CD4-positive, alpha-beta T cell (primary cell): ENCODE measurements around the gene P2RY11. TPM values are rescaled to one million over a fixed set of nuclear protein-coding genes. Genes with fewer than 3 reads are reported as not detected.

Experiments used
- ATAC-seq: fragments of 200-7000 bp; cut with Tn5 transposase; one replicate; pipeline ENCODE4 v1.10.0; 2022; ENCODE audit warnings: mild to moderate bottlenecking; ENCODE audit not compliant: poor library complexity
- CTCF ChIA-PET: fragments of 350-600 bp; sonication (Branson Sonifier 250); formaldehyde crosslinking; loops from one replicate; lab custom pipeline; 2021; ENCODE audit warnings: antibody characterized with exemption, inconsistent platforms; lab: Charles Lee
- POLR2A ChIA-PET: fragments of 350-600 bp; sonication (Branson Sonifier 250); formaldehyde crosslinking; loops from one replicate; lab custom pipeline; 2021; ENCODE audit warnings: antibody characterized with exemption, inconsistent platforms; lab: Charles Lee
- DNase-seq, 14 experiments: peaks; one replicate each; pipeline ENCODE4 v3.0.0-alpha.2; 2013 to 2020; ENCODE audit warnings: mixed read lengths in 2 of 14
- H3K27ac ChIP-seq, 2 donors: one replicate each; pipeline versions ENCODE4 v1.5.1 to v1.7.0; 2013; ENCODE audit warnings: low read length in 2 of 2, low read depth in 1 of 2, mild to moderate bottlenecking in 1 of 2
- H3K27me3 ChIP-seq, 2 experiments: 1 replicate in 1 of 2; 2 replicates in 1 of 2; pipeline versions ENCODE4 v1.6.1 to v1.7.0; 2013; ENCODE audit warnings: low read length in 2 of 2, control low read depth in 1 of 2, mild to moderate bottlenecking in 1 of 2, moderate library complexity in 1 of 2; ENCODE audit not compliant: insufficient read depth in 2 of 2, control insufficient read depth in 1 of 2
- H3K36me3 ChIP-seq: one replicate; pipeline ENCODE4 v1.6.1; 2013; ENCODE audit warnings: low read length, control low read depth; ENCODE audit not compliant: insufficient read depth
- H3K4me1 ChIP-seq: one replicate; pipeline ENCODE4 v1.6.1; 2013; ENCODE audit warnings: low read length, control low read depth; ENCODE audit not compliant: insufficient read depth
- H3K4me3 ChIP-seq: one replicate; pipeline ENCODE4 v1.5.1; 2013; ENCODE audit warnings: mild to moderate bottlenecking, low read length, moderate library complexity
- H3K9me3 ChIP-seq, 2 experiments: 1 replicate in 1 of 2; 2 replicates in 1 of 2; pipeline versions ENCODE4 v1.6.1 to v1.7.0; 2013; ENCODE audit warnings: low read length in 2 of 2, mild to moderate bottlenecking in 2 of 2, control low read depth in 1 of 2, moderate library complexity in 1 of 2; ENCODE audit not compliant: control insufficient read depth in 1 of 2, insufficient read depth in 1 of 2
- H3K27ac Mint-ChIP-seq: one replicate; pipeline ENCODE4 v1.8.0; 2020; ENCODE audit warnings: mixed read lengths
- H3K27me3 Mint-ChIP-seq: one replicate; pipeline ENCODE4 v1.8.0; 2021; ENCODE audit warnings: mixed read lengths
- H3K36me3 Mint-ChIP-seq: one replicate; pipeline ENCODE4 v1.8.0; 2021; ENCODE audit warnings: low read depth, mixed read lengths
- H3K4me1 Mint-ChIP-seq: one replicate; pipeline ENCODE4 v1.8.0; 2021; ENCODE audit warnings: low read depth, mixed read lengths
- H3K4me3 Mint-ChIP-seq: one replicate; pipeline ENCODE4 v1.8.0; 2020; ENCODE audit warnings: mild to moderate bottlenecking, mixed read lengths
- H3K9me3 Mint-ChIP-seq: one replicate; pipeline ENCODE4 v1.8.0; 2020; ENCODE audit warnings: mixed read lengths
- CTCF ChIP-seq: fragments of 200-600 bp; IDR thresholded peaks from one replicate; pipeline ENCODE4 v1.8.0; 2022; ENCODE audit warnings: antibody characterized with exemption, mild to moderate bottlenecking
- intact Hi-C, 2 experiments: fragments of 100-400 bp; cut with DNase I in 1 of 2; cut with micrococcal nuclease in 1 of 2; formaldehyde crosslinking; loops; one replicate each; pipeline versions ENCODE4 v1.15.1 to v1.9.0; 2023 to 2025; cut with DNase I, micrococcal nuclease
- total RNA-seq, 174 experiments: library from RNA in 2 of 174; stranded (reverse) in 2 of 174; gene quantifications; one replicate each; pipeline ENCODE4 v1.2.3 and lab custom pipeline; 2021 to 2026

Gene P2RY11
- total RNA-seq, 2 experiments from 2014 or later = 88.5 to 93.9 TPM

DNA sequence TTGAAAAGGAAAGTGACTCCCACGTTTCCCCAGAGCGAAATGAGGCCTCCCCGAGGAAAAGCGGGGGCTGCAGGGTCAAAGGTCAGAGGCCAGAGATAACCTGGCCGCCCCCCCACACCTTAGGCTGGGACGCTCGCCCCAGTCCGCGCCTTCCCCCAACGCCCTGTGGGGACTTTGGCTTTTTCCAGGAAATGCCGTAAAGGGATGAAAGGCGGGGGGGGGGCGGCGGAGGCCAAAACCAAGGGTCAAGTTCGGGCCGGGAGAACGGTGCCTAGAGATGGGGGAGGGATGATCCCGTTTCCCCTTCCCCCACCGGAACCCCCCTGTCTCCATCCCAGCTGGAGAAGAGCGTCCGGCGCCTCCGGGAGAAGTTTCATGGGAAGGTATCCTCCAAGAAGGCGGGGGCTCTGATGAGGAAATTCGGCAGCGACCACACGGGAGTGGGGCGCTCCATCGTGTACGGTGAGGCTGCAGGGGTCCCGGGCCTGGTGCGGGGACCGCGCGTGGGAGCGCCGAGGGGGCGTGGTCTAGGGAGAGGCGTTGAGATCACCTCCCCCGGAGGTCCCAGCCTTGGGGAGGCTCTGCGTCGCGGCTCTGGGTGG, 24.8 kb upstream of the P2RY11 start:
- DNase-seq (peak in 8 of 14 experiments; percentile 26 to 66 (median 38)), ATAC-seq (peak; percentile 27)
- ChIA-PET POLR2A (interaction anchor here (1.0 to 1.1 kb wide), 2 partner anchors 9 to 20 kb away, joined by 3 read pairs; partner anchors contain the start of gene PPAN), CTCF (no interaction called here)
- peaks cover 28% of the 10 kb centered on the region for H3K36me3 Mint-ChIP-seq
- no peak for TF ChIP-seq CTCF
- H3K4me3 Mint-ChIP-seq = peak overlapping the region; percentile 83
- Histone ChIP-seq H3K4me3 (peak overlapping the region; percentile 99), H3K27me3 (no peaks in the 10 kb centered on the region), H3K4me1 (peaks cover 19% of the 10 kb centered on the region), H3K9me3 (no peaks in the 10 kb centered on the region), H3K36me3 (peaks cover 23% of the 10 kb centered on the region), H3K27ac (peak overlapping the region; percentile 83 to 86)
- intact Hi-C loops = loop anchor here in 1 of 2 experiments (10.0 kb wide), 1 partner anchor 252 kb away; the partner anchor contains the start of gene PIN1
- no peaks in the 10 kb centered on the region for H3K9me3 Mint-ChIP-seq
- peak overlapping the region; percentile 59 for H3K27ac Mint-ChIP-seq
- peaks cover 12% of the 10 kb centered on the region for H3K4me1 Mint-ChIP-seq
- no peaks in the 10 kb centered on the region for H3K27me3 Mint-ChIP-seq

DNA sequence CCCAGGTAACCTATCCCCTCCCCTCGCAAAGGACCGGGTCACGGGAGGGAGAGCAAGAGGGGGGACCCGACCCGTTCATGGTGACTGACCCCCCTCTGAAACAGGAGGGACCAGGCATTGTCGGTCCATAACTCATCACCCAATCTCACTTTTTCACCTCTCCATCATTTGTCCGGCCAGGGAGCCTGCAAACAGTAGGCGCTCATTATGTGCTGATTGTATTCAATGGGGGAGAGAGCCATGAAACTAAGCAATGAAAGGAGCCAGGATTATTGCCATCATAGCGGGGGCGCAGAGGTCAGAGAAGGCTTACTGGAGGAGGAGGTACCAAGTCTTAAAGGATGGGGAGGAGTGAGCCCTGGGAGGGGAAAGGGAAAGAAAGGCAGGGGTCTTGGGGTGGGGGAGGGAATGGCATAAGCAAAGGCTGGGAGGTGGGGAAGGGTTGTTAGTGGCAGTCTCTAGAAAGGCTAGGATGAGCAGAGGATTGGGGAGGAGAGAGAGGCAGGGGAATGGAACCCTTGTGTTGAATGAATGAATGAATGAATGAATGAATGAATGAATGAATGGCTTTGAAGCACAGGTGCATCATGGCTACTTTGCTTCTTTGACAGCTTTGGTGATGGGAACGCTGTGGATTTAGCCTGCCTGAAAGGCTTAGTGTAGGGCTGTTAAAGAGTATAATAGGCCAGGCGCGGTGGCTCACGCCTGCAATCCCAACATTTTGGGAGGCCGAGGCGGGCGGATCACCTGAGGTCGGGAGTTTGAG, 24.0 kb upstream of the P2RY11 start:
- DNase-seq = no peak
- Mint-ChIP-seq H3K9me3 (no peaks in the 10 kb centered on the region), H3K36me3 (peaks cover 34% of the 10 kb centered on the region), H3K4me1 (peaks cover 12% of the 10 kb centered on the region), H3K4me3 (peak overlapping the region; percentile 83), H3K27me3 (no peaks in the 10 kb centered on the region), H3K27ac (peak overlapping the region; percentile 59)
- intact Hi-C loops = loop anchor here in 1 of 2 experiments (10.0 kb wide), 1 partner anchor 253 kb away; the partner anchor contains the start of gene PIN1
- ChIA-PET CTCF (no interaction called here), POLR2A (interaction anchor here (1.0 to 1.1 kb wide), 2 partner anchors 9 to 19 kb away, joined by 3 read pairs; partner anchors contain the start of gene PPAN)
- Histone ChIP-seq H3K27me3 (no peaks in the 10 kb centered on the region), H3K36me3 (peaks cover 29% of the 10 kb centered on the region), H3K9me3 (no peaks in the 10 kb centered on the region), H3K27ac (peak overlapping the region; percentile 83 to 86), H3K4me1 (peaks cover 23% of the 10 kb centered on the region), H3K4me3 (peak overlapping the region; percentile 99)
- no peak for ATAC-seq
- no peak for TF ChIP-seq CTCF

GRCh38 chr19:10088949-10089554, 22.4 kb upstream of the P2RY11 start:
- Histone ChIP-seq H3K9me3 (no peaks in the 10 kb centered on the region), H3K4me3 (no peak overlapping the region), H3K27me3 (no peaks in the 10 kb centered on the region), H3K27ac (no peak overlapping the region), H3K4me1 (peaks cover 24% of the 10 kb centered on the region), H3K36me3 (peaks cover 41% of the 10 kb centered on the region)
- POLR2A ChIA-PET = interaction anchor here (0.6 kb wide), 1 partner anchor 11 kb away, joined by 3 read pairs; no protein-coding TSS in a partner anchor
- no peak for DNase-seq
- Mint-ChIP-seq H3K36me3 (peaks cover 49% of the 10 kb centered on the region), H3K27ac (no peak overlapping the region), H3K4me3 (no peak overlapping the region), H3K4me1 (peaks cover 12% of the 10 kb centered on the region), H3K27me3 (no peaks in the 10 kb centered on the region), H3K9me3 (no peaks in the 10 kb centered on the region)
- CTCF ChIA-PET = no interaction called here
- intact Hi-C loops = loop anchor here in 1 of 2 experiments (10.0 kb wide), 1 partner anchor 254 kb away; the partner anchor contains the start of gene PIN1
- no peak for ATAC-seq
- TF ChIP-seq CTCF = no peak
